ENCODE results near the gene ARHGAP6.

Gene ARHGAP6

GRCh38 chrX:11398139-11398538 lies 267.6 kb downstream of the ARHGAP6 start:
- no peak overlapping the region for H3K27ac ChIP-seq (ENCODE audit: low read length)

DNA sequence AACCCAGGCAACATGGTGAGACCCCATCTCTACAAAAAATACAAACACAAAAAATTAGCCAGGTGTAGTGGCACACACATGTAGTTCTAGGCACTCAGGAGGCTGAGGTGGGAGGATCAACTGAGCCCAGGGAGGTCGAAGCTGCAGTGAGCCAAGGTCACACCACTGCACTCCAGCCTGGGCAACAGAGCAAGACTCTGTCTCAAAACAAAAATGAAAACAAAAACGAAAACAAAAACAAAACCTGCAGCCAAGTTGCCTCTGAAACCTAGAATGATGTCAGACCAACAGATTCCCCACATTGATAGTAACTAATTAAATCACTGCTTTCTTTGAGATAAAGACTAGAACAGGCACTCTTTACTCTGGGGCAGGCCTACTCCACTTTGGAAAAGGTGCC lies 268.0 kb downstream of the ARHGAP6 start:
- Histone ChIP-seq H3K9me3 (ENCODE audit: control insufficient read depth in 2 of 2, low read length in 2 of 2) (no peaks in the 10 kb centered on the region), H3K4me3 (ENCODE audit: low read length in 2 of 2) (no peak overlapping the region), H3K27me3 (ENCODE audit: control insufficient read depth in 1 of 2, insufficient read depth in 2 of 2, low read length in 2 of 2) (no peaks in the 10 kb centered on the region), H3K9ac (ENCODE audit: low read length in 2 of 2) (no peak overlapping the region), H3K4me1 (ENCODE audit: control insufficient read depth, insufficient read depth, low read length) (no peaks in the 10 kb centered on the region), H3K27ac (ENCODE audit: low read length) (no peak overlapping the region), H3K36me3 (ENCODE audit: control insufficient read depth in 2 of 2, insufficient read depth in 2 of 2, low read length in 2 of 2) (no peaks in the 10 kb centered on the region)

More at GRCh38 chrX:11398139-11398538, 267.6 kb downstream of the ARHGAP6 start:
- Histone ChIP-seq H3K9me3 (ENCODE audit: control insufficient read depth in 2 of 2, low read length in 2 of 2) (no peaks in the 10 kb centered on the region), H3K4me1 (ENCODE audit: control insufficient read depth, insufficient read depth, low read length) (no peaks in the 10 kb centered on the region), H3K27me3 (ENCODE audit: control insufficient read depth in 1 of 2, insufficient read depth in 2 of 2, low read length in 2 of 2) (no peaks in the 10 kb centered on the region), H3K36me3 (ENCODE audit: control insufficient read depth in 2 of 2, insufficient read depth in 2 of 2, low read length in 2 of 2) (no peaks in the 10 kb centered on the region), H3K4me3 (ENCODE audit: low read length in 2 of 2) (no peak overlapping the region), H3K9ac (ENCODE audit: low read length in 2 of 2) (no peak overlapping the region)

DNA sequence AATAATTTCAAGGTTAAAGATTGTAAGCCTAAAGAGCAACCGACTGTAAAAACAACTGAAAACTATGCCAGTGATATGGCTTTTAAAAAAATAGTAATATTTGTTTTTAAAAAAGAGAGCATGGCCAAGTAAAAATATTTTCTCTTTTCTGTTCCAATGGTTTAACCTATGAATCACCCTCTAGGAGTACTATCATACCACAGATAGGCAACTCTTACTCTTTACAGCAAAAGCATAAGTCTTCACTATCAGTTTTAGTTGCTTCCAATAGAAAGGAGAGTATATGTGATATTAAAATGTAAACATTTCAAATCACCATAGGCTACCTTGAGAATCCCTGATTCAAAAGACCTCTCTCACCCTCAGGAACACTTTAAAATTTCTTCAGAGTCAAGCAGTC lies 269.9 kb downstream of the ARHGAP6 start:
- Histone ChIP-seq H3K9me3 (ENCODE audit: control insufficient read depth in 2 of 2, low read length in 2 of 2) (no peaks in the 10 kb centered on the region), H3K36me3 (ENCODE audit: control insufficient read depth in 2 of 2, insufficient read depth in 2 of 2, low read length in 2 of 2) (no peaks in the 10 kb centered on the region), H3K4me3 (ENCODE audit: low read length in 2 of 2) (no peak overlapping the region), H3K9ac (ENCODE audit: low read length in 2 of 2) (no peak overlapping the region), H3K27ac (ENCODE audit: low read length) (no peak overlapping the region), H3K4me1 (ENCODE audit: control insufficient read depth, insufficient read depth, low read length) (no peaks in the 10 kb centered on the region), H3K27me3 (ENCODE audit: control insufficient read depth in 1 of 2, insufficient read depth in 2 of 2, low read length in 2 of 2) (no peaks in the 10 kb centered on the region)

DNA sequence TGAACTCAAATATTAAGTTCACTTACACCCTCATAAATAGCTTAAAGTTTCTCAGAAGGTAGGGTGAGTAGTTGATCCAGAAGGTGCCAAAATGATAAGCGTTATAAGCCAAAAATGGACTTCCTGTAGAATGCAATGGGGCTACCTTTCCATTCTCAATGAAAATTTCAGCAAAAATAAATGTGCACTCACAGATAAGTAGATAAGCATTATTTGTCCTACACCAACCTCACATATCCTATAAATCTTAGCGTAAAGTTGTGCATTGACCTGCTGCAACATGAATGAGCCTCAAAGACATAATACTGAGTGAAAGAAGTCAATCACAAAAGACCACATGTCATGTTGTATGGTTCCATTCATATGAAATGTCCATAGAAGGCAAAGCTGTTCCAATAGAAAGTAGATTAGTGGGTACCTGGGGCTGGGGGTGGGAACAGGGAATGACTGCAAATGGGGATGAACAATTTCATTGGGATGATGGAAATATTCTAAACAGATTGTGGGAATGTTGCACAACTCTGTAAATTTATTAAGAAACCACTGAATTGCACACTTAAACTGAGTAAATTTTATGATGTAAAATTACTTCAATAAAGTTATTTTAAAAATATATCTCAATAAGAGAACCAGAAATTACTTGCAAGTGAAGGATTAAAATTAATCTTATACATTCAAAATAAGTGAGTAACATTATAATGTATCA lies 271.6 kb downstream of the ARHGAP6 start:
- no peaks in the 10 kb centered on the region for H3K36me3 ChIP-seq (ENCODE audit: control insufficient read depth in 2 of 2, insufficient read depth in 2 of 2, low read length in 2 of 2)
- H3K4me3 ChIP-seq (ENCODE audit: low read length in 2 of 2), result no peak overlapping the region
- no peaks in the 10 kb centered on the region for H3K4me1 ChIP-seq (ENCODE audit: control insufficient read depth, insufficient read depth, low read length)
- H3K9ac ChIP-seq (ENCODE audit: low read length in 2 of 2), result no peak overlapping the region
- H3K27ac ChIP-seq (ENCODE audit: low read length), result no peak overlapping the region
- H3K27me3 ChIP-seq (ENCODE audit: control insufficient read depth in 1 of 2, insufficient read depth in 2 of 2, low read length in 2 of 2), result no peaks in the 10 kb centered on the region
- H3K9me3 ChIP-seq (ENCODE audit: control insufficient read depth in 2 of 2, low read length in 2 of 2), result no peaks in the 10 kb centered on the region

DNA sequence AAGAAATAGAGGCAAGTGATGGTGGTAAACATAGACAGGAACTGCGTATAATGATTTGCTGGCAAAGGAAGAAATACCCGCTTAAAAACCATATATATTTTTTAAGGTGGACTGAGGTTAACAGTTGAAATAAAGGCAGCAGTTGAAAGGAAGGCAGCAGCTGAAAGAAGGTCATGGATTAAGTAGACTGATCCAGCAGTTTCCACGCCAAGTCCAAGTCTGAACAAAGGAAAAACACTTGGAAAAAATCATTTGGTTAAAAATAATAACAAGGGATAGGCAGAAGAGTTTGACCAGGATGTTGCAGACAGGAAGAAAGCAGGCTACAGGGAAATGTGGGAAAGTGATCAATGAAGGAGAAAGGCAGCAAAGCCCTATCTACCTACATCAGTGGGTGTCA lies 278.9 kb downstream of the ARHGAP6 start:
- no peak overlapping the region for H3K27ac ChIP-seq (ENCODE audit: low read length)
- H3K4me1 ChIP-seq (ENCODE audit: control insufficient read depth, insufficient read depth, low read length), result no peaks in the 10 kb centered on the region
- no peak overlapping the region for H3K9ac ChIP-seq (ENCODE audit: low read length in 2 of 2)
- no peaks in the 10 kb centered on the region for H3K9me3 ChIP-seq (ENCODE audit: control insufficient read depth in 2 of 2, low read length in 2 of 2)
- no peaks in the 10 kb centered on the region for H3K36me3 ChIP-seq (ENCODE audit: control insufficient read depth in 2 of 2, insufficient read depth in 2 of 2, low read length in 2 of 2)
- no peak overlapping the region for H3K4me3 ChIP-seq (ENCODE audit: low read length in 2 of 2)
- H3K27me3 ChIP-seq (ENCODE audit: control insufficient read depth in 1 of 2, insufficient read depth in 2 of 2, low read length in 2 of 2), result no peaks in the 10 kb centered on the region

DNA sequence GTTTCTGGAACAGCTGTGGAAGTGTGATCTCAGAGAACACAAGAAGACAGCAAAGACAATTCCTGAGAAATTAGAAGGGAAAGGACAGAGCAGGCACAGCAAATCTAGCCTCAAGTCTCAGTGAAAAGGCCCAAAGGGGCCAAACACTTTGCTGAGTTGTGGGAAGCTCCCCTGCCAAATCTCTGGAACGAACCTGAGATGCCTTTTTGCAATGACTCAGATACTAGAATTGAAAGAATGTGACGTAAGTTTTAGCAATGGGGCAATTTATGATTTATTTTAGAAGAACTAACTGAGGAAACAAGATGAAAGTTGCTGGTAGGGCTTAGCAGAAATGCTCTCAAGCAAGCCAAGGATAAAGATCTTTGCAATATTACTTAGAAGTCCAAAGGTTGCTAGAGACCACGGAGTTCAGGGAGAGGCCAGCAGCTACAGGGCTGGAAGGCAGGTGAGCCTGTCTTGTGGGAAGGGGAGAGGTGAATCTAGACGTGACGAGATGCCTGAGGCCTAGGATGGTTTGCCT lies 279.7 kb downstream of the ARHGAP6 start:
- peak overlapping the region; percentile 19 for H3K27ac ChIP-seq (ENCODE audit: low read length)
- H3K4me3 ChIP-seq (ENCODE audit: low read length in 2 of 2), result no peak overlapping the region
- no peaks in the 10 kb centered on the region for H3K4me1 ChIP-seq (ENCODE audit: control insufficient read depth, insufficient read depth, low read length)
- no peak overlapping the region for H3K9ac ChIP-seq (ENCODE audit: low read length in 2 of 2)
- H3K36me3 ChIP-seq (ENCODE audit: control insufficient read depth in 2 of 2, insufficient read depth in 2 of 2, low read length in 2 of 2), result no peaks in the 10 kb centered on the region
- no peaks in the 10 kb centered on the region for H3K9me3 ChIP-seq (ENCODE audit: control insufficient read depth in 2 of 2, low read length in 2 of 2)
- H3K27me3 ChIP-seq (ENCODE audit: control insufficient read depth in 1 of 2, insufficient read depth in 2 of 2, low read length in 2 of 2), result no peaks in the 10 kb centered on the region

DNA sequence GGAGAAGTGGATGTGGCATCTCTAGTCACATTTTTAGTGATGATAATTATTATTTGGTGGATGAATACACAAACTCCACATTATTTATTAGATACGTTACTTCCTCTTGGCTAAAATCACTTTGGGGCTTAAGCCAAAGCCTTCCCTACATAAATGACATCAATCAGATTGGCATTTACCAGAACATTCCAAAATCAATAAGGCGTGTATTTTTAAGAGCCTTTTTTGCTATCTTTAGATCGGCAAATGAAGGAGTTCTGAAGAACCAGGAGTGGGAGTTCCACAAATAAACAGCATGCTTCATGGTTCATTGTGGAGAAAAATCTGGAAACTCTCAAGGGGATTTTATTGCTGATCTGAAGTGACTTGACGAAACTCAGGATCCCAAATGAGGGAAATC lies 282.8 kb downstream of the ARHGAP6 start:
- Histone ChIP-seq H3K9me3 (ENCODE audit: control insufficient read depth in 2 of 2, low read length in 2 of 2) (no peaks in the 10 kb centered on the region), H3K9ac (ENCODE audit: low read length in 2 of 2) (no peak overlapping the region), H3K27me3 (ENCODE audit: control insufficient read depth in 1 of 2, insufficient read depth in 2 of 2, low read length in 2 of 2) (no peaks in the 10 kb centered on the region), H3K4me1 (ENCODE audit: control insufficient read depth, insufficient read depth, low read length) (peaks cover 6% of the 10 kb centered on the region), H3K4me3 (ENCODE audit: low read length in 2 of 2) (no peak overlapping the region), H3K36me3 (ENCODE audit: control insufficient read depth in 2 of 2, insufficient read depth in 2 of 2, low read length in 2 of 2) (no peaks in the 10 kb centered on the region), H3K27ac (ENCODE audit: low read length) (no peak overlapping the region)

- Histone ChIP-seq H3K9ac (ENCODE audit: low read length in 2 of 2) (peak overlapping the region in 1 of 2 donors; percentile 32), H3K36me3 (ENCODE audit: control insufficient read depth in 2 of 2, insufficient read depth in 2 of 2, low read length in 2 of 2) (no peaks in the 10 kb centered on the region), H3K9me3 (ENCODE audit: control insufficient read depth in 2 of 2, low read length in 2 of 2) (no peaks in the 10 kb centered on the region), H3K4me3 (ENCODE audit: low read length in 2 of 2) (peak overlapping the region; percentile 41 to 46), H3K27me3 (ENCODE audit: control insufficient read depth in 1 of 2, insufficient read depth in 2 of 2, low read length in 2 of 2) (no peaks in the 10 kb centered on the region), H3K4me1 (ENCODE audit: control insufficient read depth, insufficient read depth, low read length) (peaks cover 6% of the 10 kb centered on the region), H3K27ac (ENCODE audit: low read length) (no peak overlapping the region)
Measured at GRCh38 chrX:11381464-11381863, 284.3 kb downstream of the ARHGAP6 start.

DNA sequence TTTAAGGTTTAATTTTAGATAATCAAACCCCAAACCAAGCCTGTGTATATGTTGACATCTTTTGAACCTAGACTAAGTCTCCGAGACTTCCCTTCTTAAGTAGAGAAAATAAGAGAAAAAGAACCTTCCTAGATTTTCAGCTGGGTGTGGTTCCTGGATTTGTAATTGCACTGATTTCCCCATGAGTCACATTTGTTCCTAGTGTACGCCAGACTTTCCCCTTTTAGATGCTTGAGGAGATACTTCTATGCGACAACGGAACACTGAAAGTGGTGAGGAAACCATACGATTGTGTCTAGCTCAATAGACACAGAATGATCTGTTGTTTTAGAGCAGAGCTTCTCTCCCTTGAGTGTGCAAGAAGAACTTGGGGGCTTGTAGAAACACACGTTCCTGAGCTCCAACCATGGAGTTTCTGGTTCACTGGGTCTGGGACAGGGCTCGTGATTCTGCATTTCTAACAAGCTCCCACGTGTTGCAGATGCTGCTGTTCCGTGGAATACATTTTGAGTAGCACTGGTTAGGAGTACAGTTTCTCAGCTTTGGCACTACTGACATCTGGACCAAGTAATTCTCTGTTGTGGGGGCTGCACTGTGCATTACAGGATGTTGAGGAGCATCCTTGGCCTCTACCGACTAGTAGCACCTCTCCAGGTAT lies 285.4 kb downstream of the ARHGAP6 start:
- H3K27me3 ChIP-seq (ENCODE audit: control insufficient read depth in 1 of 2, insufficient read depth in 2 of 2, low read length in 2 of 2), result no peaks in the 10 kb centered on the region
- no peak overlapping the region for H3K9ac ChIP-seq (ENCODE audit: low read length in 2 of 2)
- no peak overlapping the region for H3K4me3 ChIP-seq (ENCODE audit: low read length in 2 of 2)
- no peaks in the 10 kb centered on the region for H3K9me3 ChIP-seq (ENCODE audit: control insufficient read depth in 2 of 2, low read length in 2 of 2)
- peaks cover 6% of the 10 kb centered on the region for H3K4me1 ChIP-seq (ENCODE audit: control insufficient read depth, insufficient read depth, low read length)
- no peaks in the 10 kb centered on the region for H3K36me3 ChIP-seq (ENCODE audit: control insufficient read depth in 2 of 2, insufficient read depth in 2 of 2, low read length in 2 of 2)
- no peak overlapping the region for H3K27ac ChIP-seq (ENCODE audit: low read length)

GRCh38 chrX:11376163-11376562 lies 289.6 kb downstream of the ARHGAP6 start:
- Histone ChIP-seq H3K4me1 (ENCODE audit: control insufficient read depth, insufficient read depth, low read length) (peaks cover 6% of the 10 kb centered on the region), H3K27me3 (ENCODE audit: control insufficient read depth in 1 of 2, insufficient read depth in 2 of 2, low read length in 2 of 2) (no peaks in the 10 kb centered on the region), H3K9ac (ENCODE audit: low read length in 2 of 2) (no peak overlapping the region), H3K4me3 (ENCODE audit: low read length in 2 of 2) (no peak overlapping the region), H3K27ac (ENCODE audit: low read length) (no peak overlapping the region), H3K36me3 (ENCODE audit: control insufficient read depth in 2 of 2, insufficient read depth in 2 of 2, low read length in 2 of 2) (no peaks in the 10 kb centered on the region), H3K9me3 (ENCODE audit: control insufficient read depth in 2 of 2, low read length in 2 of 2) (no peaks in the 10 kb centered on the region)

DNA sequence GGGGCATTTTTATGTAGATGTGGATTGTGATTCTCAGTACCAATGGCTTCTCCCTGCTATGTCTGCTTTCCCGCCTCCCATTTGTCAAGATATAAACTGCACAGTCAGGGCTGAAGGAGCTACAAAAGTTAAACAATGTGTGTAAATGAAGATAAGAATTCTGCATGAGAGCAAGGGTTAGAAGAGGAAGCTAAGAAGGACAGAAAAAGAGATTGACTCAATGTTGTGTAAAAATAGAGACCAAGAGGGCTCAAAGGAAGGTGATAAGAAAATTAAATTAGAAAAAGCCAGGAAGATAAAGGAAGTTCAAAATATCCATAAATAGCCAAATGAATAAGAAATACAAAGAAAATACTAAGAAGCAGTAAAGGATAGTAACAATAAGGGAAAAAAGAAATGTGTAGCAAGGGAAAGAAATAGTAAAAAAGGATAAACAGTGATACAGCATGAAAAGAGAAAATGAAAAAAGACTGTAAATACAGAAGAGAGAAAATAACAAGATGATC lies 290.1 kb downstream of the ARHGAP6 start:
- Histone ChIP-seq H3K4me1 (ENCODE audit: control insufficient read depth, insufficient read depth, low read length) (peaks cover 2% of the 10 kb centered on the region), H3K27ac (ENCODE audit: low read length) (no peak overlapping the region), H3K36me3 (ENCODE audit: control insufficient read depth in 2 of 2, insufficient read depth in 2 of 2, low read length in 2 of 2) (no peaks in the 10 kb centered on the region), H3K9me3 (ENCODE audit: control insufficient read depth in 2 of 2, low read length in 2 of 2) (no peaks in the 10 kb centered on the region), H3K9ac (ENCODE audit: low read length in 2 of 2) (no peak overlapping the region), H3K27me3 (ENCODE audit: control insufficient read depth in 1 of 2, insufficient read depth in 2 of 2, low read length in 2 of 2) (no peaks in the 10 kb centered on the region), H3K4me3 (ENCODE audit: low read length in 2 of 2) (no peak overlapping the region)
